Cardiac fibroblast (primary cell): Measurements from ENCODE around the gene ATP9B.

Experiments used
- DNase-seq, 2 donors: peaks; one replicate each; pipeline versions ENCODE4 v3.0.0 to v3.0.0-alpha.2; 2010; ENCODE audit warnings: low read depth in 2 of 2
- H3K4me3 ChIP-seq, 2 donors: replicated peaks in 1 of 2; 1 replicate in 1 of 2; 2 replicates in 1 of 2; pipeline ENCODE4 v1.5.1; 2011; ENCODE audit warnings: low read depth in 2 of 2, low read length in 2 of 2, mild to moderate bottlenecking in 2 of 2, moderate library complexity in 1 of 2
- CTCF ChIP-seq: IDR thresholded peaks from one replicate; pipeline ENCODE4 v1.5.1; 2011; ENCODE audit warnings: low read depth, mild to moderate bottlenecking, low read length, inconsistent platforms

The ATP9B gene

GRCh38 chr18:79204889-79205807 is 136.0 kb downstream of the ATP9B start:
- no peak for DNase-seq
- TF ChIP-seq CTCF, result no peak
- no peak overlapping the region for H3K4me3 ChIP-seq

- no peak for TF ChIP-seq CTCF
- no peak overlapping the region for H3K4me3 ChIP-seq
- DNase-seq, result no peak
Measured at GRCh38 chr18:79206444-79206843, 137.2 kb downstream of the ATP9B start.

- no peak overlapping the region for H3K4me3 ChIP-seq
- no peak for TF ChIP-seq CTCF
- no peak for DNase-seq
Measured at GRCh38 chr18:79208906-79209305, 139.7 kb downstream of the ATP9B start.

GRCh38 chr18:79210002-79210910 is 141.1 kb downstream of the ATP9B start:
- no peak for TF ChIP-seq CTCF

GRCh38 chr18:79211844-79212243 is 142.7 kb downstream of the ATP9B start:
- no peak overlapping the region for H3K4me3 ChIP-seq
- no peak for TF ChIP-seq CTCF
- peak in 1 of 2 donors; percentile 14 for DNase-seq

More at GRCh38 chr18:79210002-79210910, 141.1 kb downstream of the ATP9B start:
- no peak for DNase-seq
- no peak overlapping the region for H3K4me3 ChIP-seq

- TF ChIP-seq CTCF, result no peak
- no peak overlapping the region for H3K4me3 ChIP-seq
- no peak for DNase-seq
Measured at GRCh38 chr18:79214056-79214455, 144.9 kb downstream of the ATP9B start.
